Neural cell (in vitro differentiated cells): Measurements from ENCODE around the gene HVCN1.

Experiments
- EP300 ChIP-seq: fragments of 450-650 bp; conservative IDR thresholded peaks from 2 replicates; pipeline ENCODE4 v1.6.1; 2014; ENCODE audit warnings: antibody characterized with exemption, mild to moderate bottlenecking, moderate library complexity; ENCODE audit not compliant: poor library complexity, severe bottlenecking
- EZH2 ChIP-seq: fragments of 200-600, 300-800 bp; shearing (Covaris generic), sonication (generic); IDR thresholded peaks from 2 replicates; pipeline ENCODE4 v1.6.1; 2014; ENCODE audit warnings: antibody characterized with exemption, low read length, borderline replicate concordance, mild to moderate bottlenecking; ENCODE audit not compliant: insufficient read depth, poor library complexity, severe bottlenecking
- MXI1 ChIP-seq: fragments of 450-650 bp; conservative IDR thresholded peaks from 2 replicates; pipeline ENCODE4 v1.6.1; 2014; ENCODE audit warnings: antibody characterized with exemption, mild to moderate bottlenecking; ENCODE audit not compliant: poor library complexity, severe bottlenecking
- RAD21 ChIP-seq: fragments of 450-650 bp; conservative IDR thresholded peaks from 2 replicates; pipeline ENCODE4 v1.6.1; 2014; ENCODE audit warnings: antibody characterized with exemption, mild to moderate bottlenecking, moderate library complexity
- SMC3 ChIP-seq: fragments of 450-650 bp; conservative IDR thresholded peaks from 2 replicates; pipeline ENCODE4 v1.6.1; 2014; ENCODE audit warnings: antibody characterized with exemption, mild to moderate bottlenecking, moderate library complexity; ENCODE audit not compliant: poor library complexity
- TAF1 ChIP-seq: IDR thresholded peaks from 2 replicates; pipeline ENCODE4 v1.6.1; 2012; ENCODE audit warnings: low read depth
- TF ChIP-seq, protein P1 (sequence below): fragments of 450-650 bp; IDR thresholded peaks from 2 replicates; pipeline ENCODE4 v1.5.1; 2014; ENCODE audit warnings: antibody characterized with exemption, mild to moderate bottlenecking, moderate library complexity; ENCODE audit not compliant: poor library complexity, severe bottlenecking
- TF ChIP-seq, protein P2 (sequence below): IDR thresholded peaks from 2 replicates; pipeline ENCODE4 v1.6.1; 2012; ENCODE audit warnings: borderline replicate concordance

DNA sequence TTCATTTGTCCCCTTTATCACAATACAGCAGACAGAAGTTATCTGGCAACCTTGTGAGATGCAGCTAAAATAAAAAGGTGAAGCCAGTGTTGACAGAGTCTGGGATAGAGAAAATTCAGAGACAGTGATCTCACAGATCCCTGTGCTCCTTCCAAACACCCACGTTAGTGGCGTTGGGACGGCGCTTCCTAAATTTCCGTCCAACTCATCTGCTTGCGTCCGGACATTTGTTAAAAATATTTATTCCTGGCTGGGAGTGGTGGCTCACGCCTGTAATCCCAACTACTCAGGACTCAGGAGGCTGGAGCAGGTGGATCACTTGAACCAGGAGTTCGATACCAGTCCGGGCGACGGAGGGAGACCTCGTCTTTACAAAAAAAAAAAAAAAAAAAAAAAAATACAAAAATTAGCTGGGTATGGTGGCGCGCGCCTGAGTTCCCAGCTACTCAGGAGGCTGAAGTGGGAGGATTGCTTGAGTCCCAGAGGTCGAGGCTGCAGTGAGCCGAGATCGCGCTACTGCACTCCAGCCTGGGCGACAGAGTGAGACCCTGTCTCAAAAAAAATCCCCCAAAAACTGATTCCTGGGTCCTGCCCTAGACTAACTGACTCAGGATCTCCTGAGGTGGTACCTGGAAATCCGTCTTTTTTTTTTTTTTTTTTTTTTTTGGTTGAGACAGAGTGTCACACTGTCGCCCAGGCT lies 75.7 kb downstream of the HVCN1 start:
- TF ChIP-seq, protein P1, sequence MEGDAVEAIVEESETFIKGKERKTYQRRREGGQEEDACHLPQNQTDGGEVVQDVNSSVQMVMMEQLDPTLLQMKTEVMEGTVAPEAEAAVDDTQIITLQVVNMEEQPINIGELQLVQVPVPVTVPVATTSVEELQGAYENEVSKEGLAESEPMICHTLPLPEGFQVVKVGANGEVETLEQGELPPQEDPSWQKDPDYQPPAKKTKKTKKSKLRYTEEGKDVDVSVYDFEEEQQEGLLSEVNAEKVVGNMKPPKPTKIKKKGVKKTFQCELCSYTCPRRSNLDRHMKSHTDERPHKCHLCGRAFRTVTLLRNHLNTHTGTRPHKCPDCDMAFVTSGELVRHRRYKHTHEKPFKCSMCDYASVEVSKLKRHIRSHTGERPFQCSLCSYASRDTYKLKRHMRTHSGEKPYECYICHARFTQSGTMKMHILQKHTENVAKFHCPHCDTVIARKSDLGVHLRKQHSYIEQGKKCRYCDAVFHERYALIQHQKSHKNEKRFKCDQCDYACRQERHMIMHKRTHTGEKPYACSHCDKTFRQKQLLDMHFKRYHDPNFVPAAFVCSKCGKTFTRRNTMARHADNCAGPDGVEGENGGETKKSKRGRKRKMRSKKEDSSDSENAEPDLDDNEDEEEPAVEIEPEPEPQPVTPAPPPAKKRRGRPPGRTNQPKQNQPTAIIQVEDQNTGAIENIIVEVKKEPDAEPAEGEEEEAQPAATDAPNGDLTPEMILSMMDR: no peak
- TF ChIP-seq TAF1 (no peak), MXI1 (no peak), SMC3 (no peak), RAD21 (no peak), EP300 (no peak), EZH2 (no peak)
- TF ChIP-seq, protein P2, sequence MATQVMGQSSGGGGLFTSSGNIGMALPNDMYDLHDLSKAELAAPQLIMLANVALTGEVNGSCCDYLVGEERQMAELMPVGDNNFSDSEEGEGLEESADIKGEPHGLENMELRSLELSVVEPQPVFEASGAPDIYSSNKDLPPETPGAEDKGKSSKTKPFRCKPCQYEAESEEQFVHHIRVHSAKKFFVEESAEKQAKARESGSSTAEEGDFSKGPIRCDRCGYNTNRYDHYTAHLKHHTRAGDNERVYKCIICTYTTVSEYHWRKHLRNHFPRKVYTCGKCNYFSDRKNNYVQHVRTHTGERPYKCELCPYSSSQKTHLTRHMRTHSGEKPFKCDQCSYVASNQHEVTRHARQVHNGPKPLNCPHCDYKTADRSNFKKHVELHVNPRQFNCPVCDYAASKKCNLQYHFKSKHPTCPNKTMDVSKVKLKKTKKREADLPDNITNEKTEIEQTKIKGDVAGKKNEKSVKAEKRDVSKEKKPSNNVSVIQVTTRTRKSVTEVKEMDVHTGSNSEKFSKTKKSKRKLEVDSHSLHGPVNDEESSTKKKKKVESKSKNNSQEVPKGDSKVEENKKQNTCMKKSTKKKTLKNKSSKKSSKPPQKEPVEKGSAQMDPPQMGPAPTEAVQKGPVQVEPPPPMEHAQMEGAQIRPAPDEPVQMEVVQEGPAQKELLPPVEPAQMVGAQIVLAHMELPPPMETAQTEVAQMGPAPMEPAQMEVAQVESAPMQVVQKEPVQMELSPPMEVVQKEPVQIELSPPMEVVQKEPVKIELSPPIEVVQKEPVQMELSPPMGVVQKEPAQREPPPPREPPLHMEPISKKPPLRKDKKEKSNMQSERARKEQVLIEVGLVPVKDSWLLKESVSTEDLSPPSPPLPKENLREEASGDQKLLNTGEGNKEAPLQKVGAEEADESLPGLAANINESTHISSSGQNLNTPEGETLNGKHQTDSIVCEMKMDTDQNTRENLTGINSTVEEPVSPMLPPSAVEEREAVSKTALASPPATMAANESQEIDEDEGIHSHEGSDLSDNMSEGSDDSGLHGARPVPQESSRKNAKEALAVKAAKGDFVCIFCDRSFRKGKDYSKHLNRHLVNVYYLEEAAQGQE: no peak
